Measurements from ENCODE around the gene TSC2.

Gene TSC2

GRCh38 chr16:2075631-2076030 lies 27.8 kb downstream of the TSC2 start:
- no peak for DNase-seq
- no peaks in the 10 kb centered on the region for H3K9me3 ChIP-seq
- H3K4me1 ChIP-seq, result no peaks in the 10 kb centered on the region; the same call in 1 of the 2 replicates
- H3K36me3 ChIP-seq, result peaks cover 32% of the 10 kb centered on the region
- TF ChIP-seq, protein P1, sequence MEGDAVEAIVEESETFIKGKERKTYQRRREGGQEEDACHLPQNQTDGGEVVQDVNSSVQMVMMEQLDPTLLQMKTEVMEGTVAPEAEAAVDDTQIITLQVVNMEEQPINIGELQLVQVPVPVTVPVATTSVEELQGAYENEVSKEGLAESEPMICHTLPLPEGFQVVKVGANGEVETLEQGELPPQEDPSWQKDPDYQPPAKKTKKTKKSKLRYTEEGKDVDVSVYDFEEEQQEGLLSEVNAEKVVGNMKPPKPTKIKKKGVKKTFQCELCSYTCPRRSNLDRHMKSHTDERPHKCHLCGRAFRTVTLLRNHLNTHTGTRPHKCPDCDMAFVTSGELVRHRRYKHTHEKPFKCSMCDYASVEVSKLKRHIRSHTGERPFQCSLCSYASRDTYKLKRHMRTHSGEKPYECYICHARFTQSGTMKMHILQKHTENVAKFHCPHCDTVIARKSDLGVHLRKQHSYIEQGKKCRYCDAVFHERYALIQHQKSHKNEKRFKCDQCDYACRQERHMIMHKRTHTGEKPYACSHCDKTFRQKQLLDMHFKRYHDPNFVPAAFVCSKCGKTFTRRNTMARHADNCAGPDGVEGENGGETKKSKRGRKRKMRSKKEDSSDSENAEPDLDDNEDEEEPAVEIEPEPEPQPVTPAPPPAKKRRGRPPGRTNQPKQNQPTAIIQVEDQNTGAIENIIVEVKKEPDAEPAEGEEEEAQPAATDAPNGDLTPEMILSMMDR (IDR thresholded peaks at IDR 0.05; ENCODE audit: low read depth, low read length), result no peak
- no peak overlapping the region for H3K4me3 ChIP-seq (ENCODE audit: low read depth, low read length)
- H3K27me3 ChIP-seq, result no peaks in the 10 kb centered on the region

- peaks cover 33% of the 10 kb centered on the region for H3K36me3 ChIP-seq
- DNase-seq, result no peak
- no peaks in the 10 kb centered on the region for H3K9me3 ChIP-seq
- no peaks in the 10 kb centered on the region for H3K27me3 ChIP-seq
- H3K4me3 ChIP-seq (ENCODE audit: low read depth, low read length), result no peak overlapping the region
- TF ChIP-seq, protein P1 (IDR thresholded peaks at IDR 0.05; ENCODE audit: low read depth, low read length), result no peak
- H3K4me1 ChIP-seq, result no peaks in the 10 kb centered on the region; the same call in 1 of the 2 replicates
Observed at GRCh38 chr16:2076072-2076865, 28.5 kb downstream of the TSC2 start.

DNA sequence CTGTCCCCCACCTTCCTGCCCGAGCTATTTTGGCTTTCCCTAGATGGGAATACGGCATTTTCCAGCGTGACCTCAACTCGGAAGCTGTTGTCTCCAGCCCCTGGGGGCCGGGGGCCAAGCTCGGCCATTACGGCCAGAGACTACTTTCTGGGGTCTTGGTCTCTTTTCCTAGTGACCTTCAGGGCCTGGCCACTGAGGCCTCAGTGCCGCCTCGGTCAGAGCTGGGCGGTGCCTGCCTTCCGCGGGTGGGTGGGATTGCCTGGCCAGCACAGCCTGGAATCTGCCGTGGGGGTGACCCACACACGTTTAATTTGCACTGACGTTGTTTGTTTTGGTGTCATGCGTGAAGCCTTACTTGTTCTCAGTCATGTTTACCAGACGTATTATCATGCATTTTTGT lies 29.2 kb downstream of the TSC2 start:
- Histone ChIP-seq H3K4me1 (no peaks in the 10 kb centered on the region; the same call in 1 of the 2 replicates), H3K9me3 (no peaks in the 10 kb centered on the region), H3K4me3 (ENCODE audit: low read depth, low read length) (no peak overlapping the region), H3K27me3 (no peaks in the 10 kb centered on the region), H3K36me3 (peaks cover 40% of the 10 kb centered on the region)
- TF ChIP-seq, protein P1 (IDR thresholded peaks at IDR 0.05; ENCODE audit: low read depth, low read length), result no peak
- DNase-seq, result no peak

DNA sequence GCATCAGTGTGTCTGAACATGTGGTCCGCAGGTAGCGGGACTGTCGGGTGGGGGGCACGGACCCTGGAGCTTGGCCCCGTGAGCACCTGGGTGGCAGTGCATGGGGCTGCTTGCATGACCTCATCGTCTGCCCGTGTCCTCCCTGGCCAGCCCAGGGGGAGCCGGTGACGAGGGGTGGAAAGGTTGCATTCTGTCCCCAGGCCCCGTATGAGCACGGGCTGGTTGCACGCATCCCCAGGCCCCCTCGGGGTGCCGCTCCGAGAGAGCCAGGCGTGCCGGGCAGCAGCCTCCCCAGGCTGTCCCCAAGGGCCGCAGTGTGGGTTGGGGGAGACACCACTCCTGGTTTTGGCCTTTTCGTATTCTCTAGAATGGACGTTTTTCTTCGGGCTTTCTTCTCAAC lies 29.9 kb downstream of the TSC2 start:
- no peaks in the 10 kb centered on the region for H3K9me3 ChIP-seq
- no peak for DNase-seq

GRCh38 chr16:2078096-2078495 lies 30.3 kb downstream of the TSC2 start:
- H3K27me3 ChIP-seq, result no peaks in the 10 kb centered on the region
- no peaks in the 10 kb centered on the region; the same call in 1 of the 2 replicates for H3K4me1 ChIP-seq
- H3K9me3 ChIP-seq, result no peaks in the 10 kb centered on the region
- H3K4me3 ChIP-seq (ENCODE audit: low read depth, low read length), result no peak overlapping the region
- TF ChIP-seq, protein P1 (IDR thresholded peaks at IDR 0.05; ENCODE audit: low read depth, low read length), result no peak
- no peak for DNase-seq
- peaks cover 36% of the 10 kb centered on the region for H3K36me3 ChIP-seq

More for the DNA sequence above, 29.9 kb downstream of the TSC2 start:
- Histone ChIP-seq H3K36me3 (peaks cover 40% of the 10 kb centered on the region), H3K27me3 (no peaks in the 10 kb centered on the region), H3K4me1 (no peaks in the 10 kb centered on the region; the same call in 1 of the 2 replicates), H3K4me3 (ENCODE audit: low read depth, low read length) (no peak overlapping the region)
- TF ChIP-seq, protein P1 (IDR thresholded peaks at IDR 0.05; ENCODE audit: low read depth, low read length), result no peak

- Histone ChIP-seq H3K36me3 (peaks cover 32% of the 10 kb centered on the region), H3K9me3 (no peaks in the 10 kb centered on the region), H3K27me3 (no peaks in the 10 kb centered on the region), H3K4me3 (ENCODE audit: low read depth, low read length) (no peak overlapping the region), H3K4me1 (no peaks in the 10 kb centered on the region; the same call in 1 of the 2 replicates)
- TF ChIP-seq, protein P1 (IDR thresholded peaks at IDR 0.05; ENCODE audit: low read depth, low read length), result no peak
- DNase-seq, result no peak
Observed at GRCh38 chr16:2078691-2079090, 30.9 kb downstream of the TSC2 start.

Measured in BE2C (cell line).